ENCODE measurements around the gene RPP38.

RPP38 gene

DNA sequence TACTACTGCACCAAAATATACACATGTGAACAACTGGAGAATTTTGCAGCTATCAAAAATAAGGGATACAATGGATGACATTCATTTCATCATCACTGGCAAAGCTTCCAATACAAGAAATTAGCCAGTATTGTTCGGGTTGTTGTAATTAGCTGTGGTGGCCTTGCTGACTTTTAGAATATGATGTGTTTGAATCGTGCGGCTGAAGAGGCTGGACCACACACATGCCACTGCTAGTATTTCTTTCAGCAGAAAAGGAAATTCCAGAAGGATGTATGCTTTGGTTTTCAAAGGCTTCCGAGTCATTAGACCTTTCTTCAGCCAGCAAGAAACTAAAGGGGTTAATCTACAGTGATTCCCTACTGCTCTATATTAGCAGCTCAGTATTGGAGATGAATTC, 16.6 kb downstream of the RPP38 start:
- DNase-seq, result no peak

DNA sequence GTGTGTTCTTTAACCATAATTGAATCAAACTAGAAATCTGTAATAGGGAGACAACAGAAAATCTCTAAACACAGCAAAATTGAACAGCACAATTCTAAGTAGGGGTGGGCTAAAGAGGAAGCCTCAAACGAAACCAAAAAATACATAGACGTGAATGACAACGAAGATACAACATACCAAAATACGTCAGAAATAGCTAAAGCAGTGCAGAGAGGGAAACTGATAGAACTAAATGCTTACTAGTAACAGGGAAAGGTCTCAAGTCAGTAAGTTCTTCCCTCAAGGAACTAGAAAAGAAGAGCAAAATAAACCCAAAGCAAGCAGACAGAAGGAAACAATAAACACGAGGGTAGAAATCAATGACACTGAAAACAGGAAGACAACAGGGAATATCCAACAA, 19.1 kb downstream of the RPP38 start:
- DNase-seq, result no peak

DNA sequence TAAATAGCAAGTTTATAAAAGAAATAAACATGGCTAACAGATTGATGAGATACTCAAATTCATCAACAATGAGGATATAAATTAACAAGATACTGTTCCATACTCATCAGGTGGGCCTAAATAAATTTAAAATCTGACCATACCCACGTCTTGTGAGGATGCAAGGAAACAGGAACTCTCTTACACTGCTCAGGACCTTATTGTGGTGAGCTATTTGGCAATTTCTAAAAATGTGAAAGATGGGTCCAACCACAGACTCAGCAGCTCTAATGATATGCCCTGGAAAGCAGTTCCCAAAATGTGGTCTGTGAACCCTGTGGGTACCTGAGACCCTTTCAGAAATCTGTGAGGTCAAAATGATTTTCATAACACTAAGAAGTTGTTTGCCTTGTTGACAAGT, 21.5 kb downstream of the RPP38 start:
- no peak for DNase-seq

DNA sequence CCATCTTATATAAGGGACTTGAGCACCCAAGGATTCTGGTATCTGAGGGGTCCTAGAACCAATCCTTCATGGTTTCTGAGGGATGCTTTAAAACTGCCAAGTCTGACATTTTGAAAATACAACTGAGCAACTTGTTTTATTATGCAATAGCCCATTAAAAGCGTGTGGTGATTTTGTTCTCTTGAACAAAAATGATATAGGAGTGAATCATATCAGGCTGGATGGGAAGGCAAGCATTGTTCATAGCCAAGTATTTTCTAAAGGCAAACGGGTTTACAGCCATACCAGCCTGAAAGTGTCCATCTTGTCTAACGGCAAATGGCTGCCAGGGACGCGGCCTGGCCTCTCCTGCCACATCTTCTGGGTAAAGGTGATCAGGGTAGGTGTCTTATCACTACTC, 23.4 kb downstream of the RPP38 start:
- no peak for DNase-seq

DNA sequence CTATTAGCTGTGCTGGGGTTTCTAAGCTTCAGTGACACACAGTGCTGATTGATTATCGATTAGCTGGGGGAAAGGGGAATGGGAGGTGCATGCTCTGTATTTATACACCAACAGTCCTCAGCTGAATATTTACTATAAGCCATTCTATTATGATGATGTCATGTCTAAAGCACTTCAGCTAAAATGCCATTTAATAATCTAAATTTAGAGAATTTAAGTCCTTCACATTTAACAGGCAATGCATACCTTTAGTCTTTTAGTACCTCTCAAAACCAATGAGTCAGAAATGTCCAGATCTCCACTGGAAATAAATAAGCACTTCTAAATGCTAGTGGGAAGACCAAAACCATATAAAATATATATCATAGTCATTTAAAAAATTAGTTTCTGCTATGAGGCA, 24.6 kb downstream of the RPP38 start:
- DNase-seq, result no peak

DNA sequence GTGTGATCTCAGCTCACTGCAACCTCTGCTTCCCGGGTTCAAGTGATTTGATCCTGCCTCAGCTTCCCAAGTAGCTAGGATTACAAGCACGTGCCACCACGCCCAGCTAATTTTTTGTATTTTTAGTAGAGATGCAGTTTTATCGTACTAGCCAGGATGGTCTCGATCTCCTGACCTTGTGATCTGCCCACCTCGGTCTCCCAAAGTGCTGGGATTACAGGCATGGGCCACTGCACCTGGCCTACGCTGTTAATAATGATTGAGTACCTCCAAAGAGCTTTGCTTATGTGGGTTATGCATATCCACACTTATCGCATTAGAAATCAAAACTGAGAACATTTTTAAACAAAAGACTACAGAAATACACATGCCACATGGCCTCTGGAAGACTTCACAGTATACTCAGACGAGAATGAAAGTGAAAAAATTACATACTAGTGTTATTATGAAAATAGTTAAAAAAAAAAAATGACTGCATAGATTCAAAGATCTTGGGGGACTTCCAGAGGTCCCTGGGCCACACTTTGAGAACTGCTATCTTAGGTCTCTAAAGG, 25.4 kb downstream of the RPP38 start:
- DNase-seq, result no peak

DNA sequence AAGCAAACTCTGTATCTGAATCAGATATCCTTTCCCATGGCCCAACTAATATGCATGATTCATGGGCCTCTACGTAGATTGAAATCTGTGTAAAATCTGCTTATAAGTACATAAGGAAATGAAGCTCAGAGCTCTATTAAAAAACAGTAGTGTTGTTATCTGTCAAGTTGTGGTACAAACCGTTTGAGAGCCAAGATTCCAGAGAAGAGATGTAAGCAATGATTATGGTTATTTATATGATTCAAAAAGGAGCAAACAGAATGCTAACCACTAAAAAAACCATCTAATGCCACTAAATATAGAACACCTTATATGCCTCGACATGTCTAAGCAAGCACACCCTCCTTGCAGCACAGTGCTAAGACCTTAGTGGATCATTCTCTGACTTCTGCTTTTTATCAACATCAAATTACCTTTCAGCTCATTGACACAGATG, 26.6 kb downstream of the RPP38 start:
- no peak for DNase-seq

DNA sequence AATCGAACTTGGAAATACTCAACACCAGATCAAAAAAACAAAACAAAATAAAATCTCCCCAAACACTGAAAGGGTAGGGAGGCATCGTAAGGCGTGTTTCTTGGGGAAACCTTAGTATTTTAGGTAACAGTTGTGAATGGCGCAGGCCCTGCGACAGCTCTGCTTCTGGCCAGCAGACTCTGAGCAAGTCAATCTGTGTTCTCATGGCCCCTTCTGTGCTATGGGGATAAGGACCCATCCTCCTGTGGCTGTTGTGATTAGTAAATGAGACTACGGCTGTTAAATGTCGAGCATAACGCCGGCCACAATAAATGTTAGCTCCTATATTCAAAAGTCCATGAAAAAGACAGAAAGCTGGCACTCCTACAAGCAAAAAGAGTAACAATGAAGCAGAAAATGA, 27.0 kb downstream of the RPP38 start:
- no peak for DNase-seq

DNA sequence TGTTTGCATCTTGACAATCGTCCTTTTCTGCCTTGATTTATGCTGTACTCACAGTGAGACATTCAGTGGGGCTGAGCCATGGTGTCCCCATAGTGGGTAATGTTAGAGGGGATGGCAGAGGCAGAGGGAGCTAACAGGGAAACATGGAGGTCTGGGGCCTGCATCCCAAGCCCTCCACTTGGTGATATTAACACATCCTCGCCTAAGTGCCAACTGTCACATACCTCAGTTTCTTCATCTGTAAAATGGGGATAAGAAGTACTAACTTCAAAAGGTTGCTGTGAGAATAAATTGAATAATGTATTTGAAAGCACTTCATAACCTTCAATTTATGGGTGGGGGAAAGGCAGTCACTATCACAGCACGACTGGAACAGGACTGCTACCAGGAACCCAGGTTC, 27.8 kb downstream of the RPP38 start:
- no peak for DNase-seq

DNA sequence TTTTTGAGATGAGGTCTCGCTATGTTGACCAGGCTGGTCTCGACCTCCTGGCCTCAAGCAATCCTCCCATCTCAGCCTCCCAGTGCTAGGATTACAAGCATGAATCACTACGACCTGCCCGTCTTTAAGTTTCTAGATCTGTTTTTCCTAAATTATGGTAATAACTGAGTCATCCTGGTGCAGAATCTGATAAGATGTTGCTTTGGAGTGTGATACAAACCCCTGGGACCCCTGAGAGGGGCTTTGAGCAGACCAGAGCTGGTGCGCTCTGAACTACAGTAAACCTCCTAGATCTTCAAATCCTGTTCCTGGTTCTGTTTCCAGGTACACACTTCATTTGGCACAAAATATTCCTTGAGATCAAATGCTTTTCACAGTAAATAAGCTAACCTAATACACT, 34.2 kb downstream of the RPP38 start:
- DNase-seq, result no peak

DNA sequence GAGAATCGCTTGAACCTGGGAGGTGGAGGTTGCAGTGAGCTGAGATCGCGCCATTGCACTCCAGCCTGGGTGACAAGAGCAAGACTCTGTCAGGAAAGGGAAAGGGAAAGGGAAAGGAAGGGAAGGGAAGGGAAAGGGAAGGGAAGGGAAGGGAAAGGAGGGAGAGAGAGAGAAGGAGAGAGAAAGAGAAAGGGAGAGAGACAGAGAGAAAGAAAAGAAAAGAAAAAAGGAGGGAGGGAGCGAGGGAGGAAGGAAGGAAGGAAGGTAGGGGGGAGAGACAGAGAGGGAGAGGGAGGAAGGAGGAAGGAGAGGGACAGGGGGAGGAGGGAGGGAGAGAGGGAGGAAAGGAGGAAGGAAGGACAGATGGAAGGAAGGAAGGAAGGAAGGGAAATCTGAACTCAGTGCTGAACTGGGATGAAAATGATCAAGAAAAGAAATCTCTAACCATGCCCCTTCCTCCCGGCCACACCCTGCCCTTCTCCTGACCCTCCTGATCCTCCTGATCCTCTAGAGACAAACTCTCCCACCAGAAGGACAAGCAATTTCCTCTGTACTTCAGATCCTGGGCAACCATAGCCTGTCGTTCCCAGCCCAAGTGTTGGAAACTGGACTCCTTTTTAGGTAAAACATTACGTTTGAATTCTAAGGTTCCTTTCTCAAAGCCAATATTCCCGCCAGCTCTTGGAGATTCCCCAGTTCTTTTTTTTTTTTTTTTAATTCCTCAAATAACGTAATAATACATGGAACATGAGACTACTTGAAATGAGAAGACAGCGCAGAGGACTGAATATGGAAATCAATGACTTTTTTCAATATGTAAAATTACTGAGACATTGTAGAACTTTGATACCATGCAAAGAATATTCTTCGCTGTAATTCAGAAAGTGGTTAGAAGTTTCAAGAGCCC, 39.2 kb downstream of the RPP38 start:
- DNase-seq, result no peak

DNA sequence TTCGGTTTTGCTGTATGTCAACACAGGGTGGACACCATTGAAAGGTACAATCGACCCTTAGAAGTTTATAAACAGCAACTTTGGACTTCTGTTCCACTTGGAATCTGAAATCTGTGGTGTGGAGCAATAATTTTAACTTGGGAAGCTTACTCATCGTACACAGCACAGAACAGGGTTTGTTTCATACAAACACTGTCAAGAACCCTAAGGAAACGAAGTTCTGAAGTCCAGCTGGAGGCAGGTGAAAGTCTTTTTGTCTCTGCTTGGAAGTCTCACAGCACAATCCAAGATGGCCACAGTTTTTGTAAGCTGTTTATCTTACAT, 39.8 kb downstream of the RPP38 start:
- no peak for DNase-seq

DNA sequence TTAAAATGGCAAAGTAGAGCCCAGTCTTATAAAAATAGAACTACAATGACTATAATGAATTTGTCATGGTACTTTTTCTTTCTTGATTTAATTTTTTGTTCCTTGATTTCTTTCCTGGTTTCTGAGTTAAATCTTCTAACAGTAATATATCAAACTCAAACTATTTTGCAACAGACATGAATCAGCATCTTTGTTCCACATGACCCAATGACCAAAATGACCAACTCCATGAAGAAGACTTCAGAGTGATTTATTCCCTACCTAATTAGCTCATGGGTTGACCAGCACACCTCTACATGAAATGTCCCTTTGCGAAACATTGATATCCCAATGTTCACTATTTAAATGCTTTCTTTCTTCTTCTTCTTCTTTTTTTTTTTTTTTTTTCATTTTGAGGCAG, 40.5 kb downstream of the RPP38 start:
- no peak for DNase-seq

DNA sequence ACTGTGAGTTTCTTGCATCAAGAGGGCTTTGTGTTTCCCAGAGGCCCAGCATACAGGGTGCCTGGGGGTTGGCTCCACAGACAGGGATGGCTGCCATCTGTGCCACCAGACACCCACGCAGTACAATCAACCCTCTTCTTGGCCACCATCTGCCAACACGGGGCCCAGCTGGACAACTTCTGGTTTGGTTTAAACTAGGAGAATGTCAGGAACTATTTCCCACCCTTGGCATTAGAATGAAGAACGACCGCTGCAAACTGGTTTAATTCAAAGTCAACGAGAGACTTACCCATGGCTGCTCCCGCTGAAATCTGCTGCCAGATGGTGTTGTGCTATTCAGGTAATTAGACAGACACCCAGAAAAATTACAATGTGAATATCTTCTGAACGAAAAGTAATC, 43.5 kb downstream of the RPP38 start:
- no peak for DNase-seq

DNA sequence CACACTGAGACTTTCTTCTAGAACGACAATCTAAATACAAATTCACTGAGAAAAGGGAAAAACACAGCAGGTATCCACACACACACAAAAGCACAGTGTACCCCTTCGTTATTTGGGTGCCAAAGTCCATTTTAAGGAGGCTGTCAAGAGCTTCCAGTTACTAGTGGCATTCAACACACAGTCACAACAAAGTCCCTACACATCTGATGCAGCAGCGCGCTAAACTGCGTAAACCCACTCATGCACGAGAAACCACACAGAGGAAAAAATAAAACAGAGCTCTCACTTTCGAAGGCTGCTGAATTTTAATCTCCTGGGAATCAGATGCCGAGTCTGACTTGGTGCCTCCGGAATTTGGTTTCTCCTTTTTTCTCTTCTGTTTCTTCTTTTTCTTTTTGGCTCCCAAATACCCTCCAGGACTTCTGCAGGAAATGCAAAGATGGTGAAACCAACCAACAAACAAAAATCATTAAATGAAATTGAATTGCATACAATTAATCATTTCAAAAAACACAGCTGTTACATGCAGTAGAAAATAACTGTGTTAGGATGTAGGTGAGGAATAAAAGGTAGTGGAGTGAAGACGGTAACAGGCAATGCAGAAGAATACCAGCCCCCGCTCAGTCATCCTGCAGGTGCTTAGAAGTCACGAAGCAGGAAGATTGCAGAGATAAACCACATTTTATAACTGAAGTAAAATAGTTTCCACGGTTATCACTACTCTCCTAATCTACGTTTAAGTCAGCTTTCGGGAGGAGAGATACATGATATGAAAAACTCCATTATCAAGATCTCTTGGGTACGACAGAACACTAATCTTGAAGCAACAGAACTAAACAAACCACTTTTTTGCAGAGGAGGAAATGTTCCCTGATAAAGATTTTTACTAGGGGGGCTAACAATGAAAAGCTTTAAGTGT, 44.2 kb downstream of the RPP38 start:
- DNase-seq, result no peak

DNA sequence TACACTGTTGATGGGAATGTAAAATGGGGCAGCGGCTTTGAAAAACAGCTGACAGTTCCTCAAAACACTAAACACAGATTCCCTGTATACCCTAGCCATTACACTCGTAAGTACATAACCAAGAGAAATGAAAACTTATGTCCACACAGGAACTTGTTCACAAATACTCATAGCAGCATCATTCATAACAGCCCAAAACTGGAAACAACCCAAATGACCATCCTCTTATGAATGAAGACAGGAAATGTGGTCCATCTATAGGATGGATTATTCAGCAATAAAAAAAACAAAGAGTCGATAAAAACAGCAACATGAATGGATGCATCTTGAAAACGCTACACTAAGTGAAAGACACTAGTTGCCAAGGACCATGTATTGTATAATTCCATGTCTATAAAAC, 47.6 kb downstream of the RPP38 start:
- no peak for DNase-seq

DNA sequence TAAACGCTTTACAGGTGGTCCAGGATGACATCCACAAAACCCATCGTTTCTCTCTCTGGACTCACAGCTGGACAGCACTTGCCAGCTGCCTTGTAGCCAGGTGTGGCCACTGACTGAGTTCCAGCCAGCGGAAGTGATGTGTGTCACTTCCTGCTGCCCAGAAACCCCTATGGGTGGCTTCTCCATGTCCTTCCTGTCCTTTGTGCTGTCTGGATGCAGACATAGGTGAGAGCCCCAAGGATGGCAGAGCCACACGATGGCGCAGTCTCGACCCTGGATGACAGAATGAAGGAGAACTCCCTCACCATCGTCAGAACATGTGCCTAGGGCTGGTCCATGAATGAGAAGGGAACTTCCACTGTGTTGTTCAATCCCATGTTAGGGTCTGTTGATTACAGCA, 49.2 kb downstream of the RPP38 start:
- no peak for DNase-seq

DNA sequence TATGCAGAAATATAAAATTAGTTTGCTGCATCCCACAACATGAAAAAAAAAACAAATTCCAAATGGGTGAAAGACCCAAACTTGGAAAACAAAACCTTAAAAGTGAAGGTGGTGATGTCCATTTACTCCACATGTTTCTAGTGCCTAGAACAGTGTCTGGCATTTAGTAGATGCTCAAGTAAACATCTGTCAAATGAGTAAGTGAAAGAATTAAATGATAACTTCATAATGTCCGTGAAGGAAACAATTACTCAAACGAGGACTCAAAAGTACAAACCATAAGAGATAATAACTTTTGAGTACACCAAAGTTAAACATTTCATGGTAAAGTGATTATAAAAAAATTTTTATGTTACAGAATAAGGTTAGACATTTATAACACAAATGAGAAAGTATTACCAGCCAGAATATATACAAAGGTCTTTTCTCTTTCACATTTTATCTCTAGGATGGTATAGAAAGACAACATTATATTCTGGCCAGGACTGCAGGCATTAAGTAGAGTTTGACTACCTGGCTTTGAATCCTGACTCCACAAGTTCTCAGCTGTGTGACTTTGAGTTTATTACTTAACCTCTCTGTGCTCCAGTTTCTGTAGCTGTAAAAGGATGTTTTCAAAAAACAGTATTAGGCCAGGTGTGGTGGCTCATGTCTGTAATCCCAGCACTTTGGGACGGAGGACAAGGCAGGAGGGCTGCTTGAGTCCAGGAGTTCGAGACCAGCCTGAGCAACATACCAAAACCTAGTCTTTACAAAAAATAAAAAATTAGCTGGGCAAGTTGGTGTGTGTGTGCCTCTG, 50.6 kb downstream of the RPP38 start:
- no peak for DNase-seq

DNA sequence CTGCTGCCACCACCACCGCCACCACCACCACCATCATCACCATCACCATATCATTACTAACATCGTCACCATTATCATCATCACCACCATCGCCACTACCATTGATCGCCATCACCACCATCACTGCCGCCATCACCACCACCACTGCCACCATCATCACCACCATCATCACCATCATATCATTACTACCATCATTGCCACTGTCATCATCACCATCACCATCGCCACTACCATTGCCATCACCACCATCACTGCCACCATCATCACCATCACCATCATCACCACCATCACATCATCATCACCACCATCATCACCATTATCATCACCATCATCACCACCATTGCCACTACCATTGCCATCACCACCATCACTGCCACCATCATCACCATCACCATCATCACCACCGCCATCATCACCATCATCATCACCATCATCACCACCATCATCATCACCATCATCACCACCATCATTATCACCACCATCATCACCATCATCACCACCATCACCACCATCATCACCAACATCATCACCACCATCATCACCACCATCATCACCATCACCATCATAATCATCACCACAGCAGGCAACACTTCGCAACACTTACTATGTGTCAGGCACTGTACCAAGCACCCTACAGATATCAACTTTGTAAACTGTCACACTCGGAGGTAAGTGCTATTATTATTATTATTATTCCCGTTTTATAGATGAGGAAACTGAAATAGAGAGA, 52.1 kb downstream of the RPP38 start:
- no peak for DNase-seq

DNA sequence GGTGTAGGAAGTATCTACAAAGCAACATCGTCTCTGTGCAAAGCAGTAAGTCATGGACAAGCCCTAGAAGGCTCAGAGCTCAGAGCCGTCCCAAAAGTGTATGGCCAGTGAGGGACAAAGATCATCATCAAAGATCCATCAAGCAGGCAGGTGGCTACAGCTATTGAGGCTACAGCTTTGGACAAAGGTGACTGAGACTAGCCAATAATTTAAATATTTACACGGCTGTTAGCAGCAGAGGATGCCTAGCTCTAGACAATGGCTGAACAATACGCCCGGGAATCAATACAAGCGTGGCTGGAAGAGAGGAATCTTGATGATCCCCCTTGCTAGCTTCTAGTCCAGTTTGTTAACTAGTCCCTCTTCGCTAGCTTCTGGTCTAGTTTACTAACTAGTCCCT, 53.4 kb downstream of the RPP38 start:
- no peak for DNase-seq

DNA sequence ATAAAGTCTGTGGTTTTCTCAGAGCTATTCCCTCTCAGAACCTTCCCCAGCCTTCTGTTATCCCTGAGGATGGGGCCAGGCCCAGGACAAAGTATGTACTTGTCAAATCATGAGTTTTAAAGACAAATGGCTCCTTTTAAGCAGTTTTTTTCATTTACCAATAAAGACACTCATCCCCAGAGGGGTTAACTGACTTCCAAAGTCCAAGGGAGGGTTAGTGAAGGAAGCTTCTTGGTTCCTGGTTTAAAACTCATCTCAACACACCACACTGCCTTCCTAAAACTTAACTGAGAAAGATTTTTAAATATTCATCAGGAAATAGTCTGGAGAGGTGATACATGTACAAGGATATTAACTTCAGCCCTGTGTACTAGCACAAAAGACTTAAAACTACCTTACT, 55.4 kb downstream of the RPP38 start:
- no peak for DNase-seq

Data from NCI-H510A treated with DMSO at 0.1 percent for 48 hours (cell line).